A673 (cell line): Measurements from ENCODE around the gene SNTG2.

Source experiments
- EZH2 ChIP-seq: fragments of 200-600 bp; sonication (generic); IDR thresholded peaks from 2 replicates; pipeline ENCODE4 v1.6.1; 2017; ENCODE audit warnings: borderline replicate concordance, low read depth, mild to moderate bottlenecking, mixed read lengths, antibody characterized with exemption, low read length; ENCODE audit not compliant: poor library complexity, severe bottlenecking
- TF ChIP-seq, protein P1 (sequence below): fragments of 300-800, 200-600 bp; sonication (generic); conservative IDR thresholded peaks from 2 replicates; pipeline ENCODE4 v1.5.1; 2017; ENCODE audit warnings: low read depth, mild to moderate bottlenecking, antibody characterized with exemption, low read length, moderate library complexity, mixed read lengths

GRCh38 chr2:943821-944220 is 6.8 kb upstream of the SNTG2 start:
- TF ChIP-seq, protein P1, sequence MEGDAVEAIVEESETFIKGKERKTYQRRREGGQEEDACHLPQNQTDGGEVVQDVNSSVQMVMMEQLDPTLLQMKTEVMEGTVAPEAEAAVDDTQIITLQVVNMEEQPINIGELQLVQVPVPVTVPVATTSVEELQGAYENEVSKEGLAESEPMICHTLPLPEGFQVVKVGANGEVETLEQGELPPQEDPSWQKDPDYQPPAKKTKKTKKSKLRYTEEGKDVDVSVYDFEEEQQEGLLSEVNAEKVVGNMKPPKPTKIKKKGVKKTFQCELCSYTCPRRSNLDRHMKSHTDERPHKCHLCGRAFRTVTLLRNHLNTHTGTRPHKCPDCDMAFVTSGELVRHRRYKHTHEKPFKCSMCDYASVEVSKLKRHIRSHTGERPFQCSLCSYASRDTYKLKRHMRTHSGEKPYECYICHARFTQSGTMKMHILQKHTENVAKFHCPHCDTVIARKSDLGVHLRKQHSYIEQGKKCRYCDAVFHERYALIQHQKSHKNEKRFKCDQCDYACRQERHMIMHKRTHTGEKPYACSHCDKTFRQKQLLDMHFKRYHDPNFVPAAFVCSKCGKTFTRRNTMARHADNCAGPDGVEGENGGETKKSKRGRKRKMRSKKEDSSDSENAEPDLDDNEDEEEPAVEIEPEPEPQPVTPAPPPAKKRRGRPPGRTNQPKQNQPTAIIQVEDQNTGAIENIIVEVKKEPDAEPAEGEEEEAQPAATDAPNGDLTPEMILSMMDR = no peak
- no peak for TF ChIP-seq EZH2
